Endothelial cell of umbilical vein (primary cell): ENCODE measurements around the gene MTPN. TPM values are rescaled to one million over a fixed set of nuclear protein-coding genes. Genes with fewer than 3 reads are reported as not detected.

Experiments used
- BruUV-seq: library from RNA; stranded (reverse); fragments of 400-500 nt; replicated peaks from 2 replicates; lab custom pipeline; 2021; lab: Mats Ljungman, UMichigan
- CTCF ChIA-PET: fragments of 300-600, 350-600 bp; sonication (Branson Sonifier 250); formaldehyde crosslinking; loops from one replicate; lab custom pipeline; 2021; ENCODE audit warnings: antibody characterized with exemption, inconsistent platforms; lab: Charles Lee
- POLR2A ChIA-PET: fragments of 300-600, 350-600 bp; sonication (Branson Sonifier 250); formaldehyde crosslinking; loops from one replicate; lab custom pipeline; 2021; ENCODE audit warnings: antibody characterized with exemption, inconsistent platforms; lab: Charles Lee
- DNase-seq: peaks from one replicate; pipeline ENCODE4 v3.0.0-alpha.2; 2011; ENCODE audit warnings: low read depth, low spot score
- FAIRE-seq: peaks from 2 replicates; lab custom pipeline; 2011; peaks lifted over from hg19 to GRCh38; lab: Jason Lieb, UNC
- H2AFZ ChIP-seq: 2 replicates; pipeline ENCODE4 v1.6.0; 2012; ENCODE audit warnings: low read depth, low read length, control low read depth, inconsistent platforms
- H3K27ac ChIP-seq: 2 replicates; pipeline ENCODE4 v1.5.1; 2011; ENCODE audit warnings: low read depth, mild to moderate bottlenecking, control low read depth, low read length, moderate library complexity; ENCODE audit not compliant: insufficient read depth
- H3K27me3 ChIP-seq, 2 experiments: 2 replicates each; pipeline versions ENCODE4 v1.6.0 to v1.6.1; 2011; ENCODE audit warnings: low read length in 2 of 2, mixed read lengths in 1 of 2; ENCODE audit not compliant: control insufficient read depth in 2 of 2, insufficient read depth in 2 of 2
- H3K36me3 ChIP-seq, 2 experiments: 2 replicates in 1 of 2; 3 replicates in 1 of 2; pipeline ENCODE4 v1.5.1; 2011; ENCODE audit warnings: low read length in 2 of 2, mild to moderate bottlenecking in 1 of 2, moderate library complexity in 1 of 2; ENCODE audit not compliant: control insufficient read depth in 2 of 2, insufficient read depth in 2 of 2; ENCODE audit errors: extremely low read depth in 1 of 2
- H3K4me1 ChIP-seq: 3 replicates; pipeline ENCODE4 v1.5.1; 2011; ENCODE audit warnings: mild to moderate bottlenecking, low read length; ENCODE audit not compliant: control insufficient read depth, insufficient read depth; ENCODE audit errors: extremely low read depth
- H3K4me2 ChIP-seq: 2 replicates; pipeline ENCODE4 v1.6.1; 2011; ENCODE audit warnings: low read length, control low read depth, mixed read lengths; ENCODE audit not compliant: insufficient read depth
- H3K4me3 ChIP-seq, 3 experiments: fragments of 200-600 bp in 1 of 3; sonication (generic), shearing (Covaris generic) in 1 of 3; replicated peaks in 1 of 3; 2 replicates each; pipeline ENCODE4 v1.5.1; 2011 to 2016; ENCODE audit warnings: control low read depth in 3 of 3, low read length in 3 of 3, mild to moderate bottlenecking in 2 of 3, inconsistent platforms in 1 of 3, low read depth in 1 of 3, moderate library complexity in 1 of 3; ENCODE audit not compliant: insufficient read depth in 1 of 3
- H3K79me2 ChIP-seq: 2 replicates; pipeline ENCODE4 v1.6.0; 2012; ENCODE audit warnings: low read length, inconsistent platforms; ENCODE audit not compliant: control insufficient read depth, insufficient read depth
- H3K9ac ChIP-seq: replicated peaks from 2 replicates; pipeline ENCODE3; 2011; ENCODE audit warnings: low read length, control low read depth; ENCODE audit not compliant: insufficient read depth; ENCODE audit errors: extremely low read depth
- H3K9me1 ChIP-seq: replicated peaks from 3 replicates; pipeline ENCODE4 v1.6.0; 2011; ENCODE audit warnings: mild to moderate bottlenecking, low read length; ENCODE audit not compliant: control insufficient read depth, insufficient read depth; ENCODE audit errors: extremely low read depth
- H3K9me3 ChIP-seq: replicated peaks from 2 replicates; pipeline ENCODE4 v1.5.1; 2012; ENCODE audit warnings: low read length, inconsistent platforms; ENCODE audit not compliant: control insufficient read depth, insufficient read depth
- H4K20me1 ChIP-seq: replicated peaks from 2 replicates; pipeline ENCODE3; 2011; ENCODE audit warnings: mild to moderate bottlenecking, low read length; ENCODE audit not compliant: control insufficient read depth, insufficient read depth; ENCODE audit errors: extremely low read depth
- EZH2 ChIP-seq: IDR thresholded peaks from 2 replicates; pipeline ENCODE4 v1.6.1; 2012; ENCODE audit warnings: borderline replicate concordance, low read depth, mild to moderate bottlenecking, moderate library complexity, low read length, inconsistent platforms; ENCODE audit not compliant: severe bottlenecking
- FOS ChIP-seq: IDR thresholded peaks from 2 replicates; pipeline ENCODE4 v1.6.1; 2011; ENCODE audit warnings: mild to moderate bottlenecking, low read length, moderate library complexity, borderline replicate concordance; ENCODE audit not compliant: insufficient read depth
- GATA2 ChIP-seq: IDR thresholded peaks from 2 replicates; pipeline ENCODE4 v1.7.0; 2011; ENCODE audit warnings: low read depth, mild to moderate bottlenecking, moderate library complexity, mixed read lengths, low read length; ENCODE audit not compliant: insufficient read length, insufficient read depth
- JUN ChIP-seq: IDR thresholded peaks from 2 replicates; pipeline ENCODE4 v1.6.1; 2011; ENCODE audit warnings: borderline replicate concordance, low read depth; ENCODE audit not compliant: insufficient read length, insufficient read depth
- MYC ChIP-seq: IDR thresholded peaks from one replicate; pipeline ENCODE4 v1.6.1; 2011; ENCODE audit warnings: mild to moderate bottlenecking, low read depth, low read length
- POLR2A ChIP-seq: IDR thresholded peaks from 2 replicates; pipeline ENCODE4 v1.6.1; 2012; ENCODE audit warnings: low read depth, mild to moderate bottlenecking, control low read depth, low read length
- POLR2AphosphoS5 ChIP-seq: IDR thresholded peaks from 2 replicates; pipeline ENCODE4 v1.6.1; 2012; ENCODE audit warnings: low read depth, mild to moderate bottlenecking, control low read depth, low read length, moderate library complexity; ENCODE audit not compliant: insufficient read depth
- dilution Hi-C: fragments of 300-500 bp; cut with MboI; formaldehyde crosslinking; loops from one replicate; pipeline ENCODE4 v1.15.0; 2019; ENCODE audit warnings: low sequenced_read_pairs; ENCODE audit not compliant: extremely low pct_ligation_motif_present
- intact Hi-C: fragments of 100-400 bp; cut with micrococcal nuclease; formaldehyde crosslinking; loops from one replicate; pipeline ENCODE4 v1.10.0; 2022
- polyA plus RNA-seq, 4 experiments: library from polyadenylated mRNA; depleted of rRNA in 3 of 4; stranded (reverse) in 3 of 4; unstranded in 1 of 4; fragments of >200 nt; gene quantifications; 2 replicates each; pipeline versions ENCODE4 v1.2.1 to v1.2.3, GENCODE V29; 2011 to 2012; ENCODE audit warnings: missing spikeins in 1 of 4
- total RNA-seq: library from RNA; stranded (reverse); gene quantifications from 2 replicates; pipeline ENCODE4 v1.2.3, GENCODE V29; 2021
- TF ChIP-seq, protein P1 (sequence below), 2 donors: IDR thresholded peaks; 1 replicate in 1 of 2; 2 replicates in 1 of 2; pipeline ENCODE4 v1.5.1; 2011; ENCODE audit warnings: low read length in 2 of 2, mild to moderate bottlenecking in 2 of 2, moderate library complexity in 2 of 2, control low read depth in 1 of 2, inconsistent platforms in 1 of 2, low read depth in 1 of 2; ENCODE audit not compliant: insufficient read depth in 1 of 2; ENCODE audit errors: extremely low read depth in 1 of 2
- TF ChIP-seq, protein P2 (sequence below): IDR thresholded peaks from 2 replicates; pipeline ENCODE4 v1.6.1; 2011; ENCODE audit not compliant: insufficient read depth, insufficient read length

The MTPN gene
- total and polyA plus RNA-seq, 2 donors (not counting 3 experiments of a cell fraction or from before 2014, with no cell fraction given) = 58.1 to 174 TPM

GRCh38 chr7:135930565-135931461 is 46.3 kb downstream of the MTPN start:
- H3K79me2 ChIP-seq = peaks cover 53% of the 10 kb centered on the region
- H3K27me3 ChIP-seq = no peaks in the 10 kb centered on the region
- H3K4me1 ChIP-seq = peaks cover 11% of the 10 kb centered on the region
- peak overlapping the region; percentile 19 for H3K27ac ChIP-seq
- BruUV-seq = no TSS peak
- CTCF ChIA-PET = no interaction called here
- no peak overlapping the region for H3K4me2 ChIP-seq
- FAIRE-seq (no peak), DNase-seq (no peak)
- dilution Hi-C loops = no loop called here
- peaks cover 2% of the 10 kb centered on the region in 2 experiments for H3K36me3 ChIP-seq
- intact Hi-C loops = no loop called here
- no peak overlapping the region for H3K9ac ChIP-seq
- H3K9me1 ChIP-seq = no peaks in the 10 kb centered on the region
- no peaks in the 10 kb centered on the region for H4K20me1 ChIP-seq
- no peaks in the 10 kb centered on the region for H3K9me3 ChIP-seq
- H3K4me3 ChIP-seq = no peak overlapping the region
- H2AFZ ChIP-seq = no peak overlapping the region
- TF ChIP-seq FOS = no peak
- TF ChIP-seq POLR2AphosphoS5 = no peak
- no peak for TF ChIP-seq JUN
- TF ChIP-seq, protein P1, sequence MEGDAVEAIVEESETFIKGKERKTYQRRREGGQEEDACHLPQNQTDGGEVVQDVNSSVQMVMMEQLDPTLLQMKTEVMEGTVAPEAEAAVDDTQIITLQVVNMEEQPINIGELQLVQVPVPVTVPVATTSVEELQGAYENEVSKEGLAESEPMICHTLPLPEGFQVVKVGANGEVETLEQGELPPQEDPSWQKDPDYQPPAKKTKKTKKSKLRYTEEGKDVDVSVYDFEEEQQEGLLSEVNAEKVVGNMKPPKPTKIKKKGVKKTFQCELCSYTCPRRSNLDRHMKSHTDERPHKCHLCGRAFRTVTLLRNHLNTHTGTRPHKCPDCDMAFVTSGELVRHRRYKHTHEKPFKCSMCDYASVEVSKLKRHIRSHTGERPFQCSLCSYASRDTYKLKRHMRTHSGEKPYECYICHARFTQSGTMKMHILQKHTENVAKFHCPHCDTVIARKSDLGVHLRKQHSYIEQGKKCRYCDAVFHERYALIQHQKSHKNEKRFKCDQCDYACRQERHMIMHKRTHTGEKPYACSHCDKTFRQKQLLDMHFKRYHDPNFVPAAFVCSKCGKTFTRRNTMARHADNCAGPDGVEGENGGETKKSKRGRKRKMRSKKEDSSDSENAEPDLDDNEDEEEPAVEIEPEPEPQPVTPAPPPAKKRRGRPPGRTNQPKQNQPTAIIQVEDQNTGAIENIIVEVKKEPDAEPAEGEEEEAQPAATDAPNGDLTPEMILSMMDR (IDR thresholded peaks at IDR 0.05; ENCODE audit: extremely low read depth in 1 of 2, insufficient read depth in 1 of 2, low read depth in 1 of 2, low read length in 2 of 2) = no peak
- no peak for TF ChIP-seq POLR2A
- no peak for TF ChIP-seq EZH2
- no peak for TF ChIP-seq GATA2
- TF ChIP-seq MYC = no peak
- TF ChIP-seq, protein P2, sequence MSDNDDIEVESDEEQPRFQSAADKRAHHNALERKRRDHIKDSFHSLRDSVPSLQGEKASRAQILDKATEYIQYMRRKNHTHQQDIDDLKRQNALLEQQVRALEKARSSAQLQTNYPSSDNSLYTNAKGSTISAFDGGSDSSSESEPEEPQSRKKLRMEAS = no peak
- POLR2A ChIA-PET = no interaction called here
